Neural progenitor cell (in vitro differentiated cells): ENCODE measurements around the gene SLC22A23. TPM values are rescaled to one million over a fixed set of nuclear protein-coding genes. Genes with fewer than 3 reads are reported as not detected.

Experiments used
- DNase-seq: peaks from one replicate; pipeline ENCODE4 v3.0.0-alpha.2; 2016; ENCODE audit warnings: low spot score
- H2AFZ ChIP-seq: fragments of 200-600 bp; sonication (generic); replicated peaks from 2 replicates; pipeline ENCODE4 v1.6.1; 2016; ENCODE audit warnings: antibody characterized with exemption
- H3F3A ChIP-seq: fragments of 200-600 bp; sonication (generic); 2 replicates; pipeline ENCODE4 v1.6.1; 2016; ENCODE audit warnings: antibody characterized with exemption, low read depth
- H3K27ac ChIP-seq: fragments of 200-600 bp; sonication (generic); 2 replicates; pipeline ENCODE4 v1.5.1; 2016; ENCODE audit warnings: mild to moderate bottlenecking
- H3K27me3 ChIP-seq: fragments of 200-600 bp; sonication (generic); 2 replicates; pipeline ENCODE4 v1.6.1; 2016; ENCODE audit warnings: mild to moderate bottlenecking, moderate library complexity
- H3K36me3 ChIP-seq: fragments of 200-600 bp; sonication (generic); 2 replicates; pipeline ENCODE4 v1.5.1; 2016
- H3K4me1 ChIP-seq: fragments of 200-600 bp; sonication (generic); 2 replicates; pipeline ENCODE4 v1.6.1; 2016; ENCODE audit warnings: mixed run types
- H3K4me2 ChIP-seq: fragments of 200-600 bp; sonication (generic); 2 replicates; pipeline ENCODE4 v1.6.1; 2016
- H3K4me3 ChIP-seq: fragments of 200-600 bp; sonication (generic); 2 replicates; pipeline ENCODE4 v1.5.1; 2016
- H3K79me2 ChIP-seq: fragments of 200-600 bp; sonication (generic); 2 replicates; pipeline ENCODE4 v1.6.1; 2016; ENCODE audit warnings: low read depth
- H3K9ac ChIP-seq: fragments of 200-600 bp; sonication (generic); 2 replicates; pipeline ENCODE4 v1.6.1; 2016
- H3K9me3 ChIP-seq: fragments of 200-600 bp; sonication (generic); 2 replicates; pipeline ENCODE4 v1.5.1; 2016; ENCODE audit warnings: low read depth
- H4K20me1 ChIP-seq: fragments of 200-600 bp; sonication (generic); 2 replicates; pipeline ENCODE4 v1.6.1; 2016; ENCODE audit warnings: low read depth
- H3K27ac Mint-ChIP-seq: 3 replicates; pipeline ENCODE4 v1.8.0; 2021; ENCODE audit warnings: mixed read lengths
- H3K27me3 Mint-ChIP-seq: 2 replicates; pipeline ENCODE4 v1.8.0; 2022; ENCODE audit warnings: low read depth, mild to moderate bottlenecking, inconsistent platforms, moderate library complexity, mixed read lengths; ENCODE audit not compliant: insufficient read depth
- H3K36me3 Mint-ChIP-seq: 3 replicates; pipeline ENCODE4 v1.8.0; 2021; ENCODE audit warnings: mixed read lengths
- H3K4me1 Mint-ChIP-seq: 3 replicates; pipeline ENCODE4 v1.8.0; 2021; ENCODE audit warnings: mixed read lengths
- H3K4me3 Mint-ChIP-seq: 3 replicates; pipeline ENCODE4 v1.8.0; 2021; ENCODE audit warnings: mild to moderate bottlenecking, moderate library complexity, mixed read lengths
- H3K9me3 Mint-ChIP-seq: 3 replicates; pipeline ENCODE4 v1.8.0; 2020; ENCODE audit warnings: mixed read lengths
- CTCF ChIP-seq: fragments of 200-600 bp; sonication (generic); IDR thresholded peaks from 2 replicates; pipeline ENCODE4 v1.5.1; 2017; ENCODE audit warnings: antibody characterized with exemption, mild to moderate bottlenecking
- EZH2 ChIP-seq: fragments of 200-600 bp; sonication (generic); IDR thresholded peaks from 2 replicates; pipeline ENCODE4 v1.6.1; 2017; ENCODE audit warnings: antibody characterized with exemption, mild to moderate bottlenecking, moderate library complexity
- EZH2phosphoT487 ChIP-seq: fragments of 200-600 bp; sonication (generic); IDR thresholded peaks from 2 replicates; pipeline ENCODE4 v1.6.1; 2017; ENCODE audit warnings: antibody characterized with exemption
- total RNA-seq: library from RNA; depleted of rRNA; stranded (reverse); fragments of >200 nt; gene quantifications from 2 replicates; pipeline ENCODE4 v1.2.3, GENCODE V29; 2015; ENCODE audit warnings: low replicate concordance

Gene SLC22A23
- total RNA-seq, 1 donor from 2014 or later: 0.99 TPM

GRCh38 chr6:3451498-3451897 is 5.4 kb downstream of the SLC22A23 start:
- H3K4me3 ChIP-seq: no peak overlapping the region
- no peak for DNase-seq
- H3K4me2 ChIP-seq: no peak overlapping the region
- H3K27me3 ChIP-seq: peaks cover 39% of the 10 kb centered on the region
- Mint-ChIP-seq H3K4me1 (peaks cover 18% of the 10 kb centered on the region), H3K27ac (no peak overlapping the region), H3K4me3 (no peak overlapping the region), H3K36me3 (peaks cover 31% of the 10 kb centered on the region), H3K9me3 (peaks cover 7% of the 10 kb centered on the region), H3K27me3 (peaks cover 4% of the 10 kb centered on the region)
- H3K27ac ChIP-seq: no peak overlapping the region
- peaks cover 20% of the 10 kb centered on the region for H4K20me1 ChIP-seq
- H3K4me1 ChIP-seq: peaks cover 16% of the 10 kb centered on the region
- H2AFZ ChIP-seq: no peak overlapping the region
- no peaks in the 10 kb centered on the region for H3K36me3 ChIP-seq
- no peaks in the 10 kb centered on the region for H3K9me3 ChIP-seq
- no peaks in the 10 kb centered on the region for H3F3A ChIP-seq
- no peak for TF ChIP-seq CTCF
- TF ChIP-seq EZH2phosphoT487: no peak
- no peak for TF ChIP-seq EZH2
- no peaks in the 10 kb centered on the region for H3K79me2 ChIP-seq
- H3K9ac ChIP-seq: no peak overlapping the region

GRCh38 chr6:3450888-3451287 is 6.0 kb downstream of the SLC22A23 start:
- peaks cover 15% of the 10 kb centered on the region for H3K4me1 ChIP-seq
- no peak overlapping the region for H3K4me2 ChIP-seq
- no peak for DNase-seq
- TF ChIP-seq CTCF: no peak
- TF ChIP-seq EZH2: no peak
- no peak for TF ChIP-seq EZH2phosphoT487
- no peak overlapping the region for H2AFZ ChIP-seq
- peaks cover 4% of the 10 kb centered on the region for H3K27me3 Mint-ChIP-seq
- peaks cover 35% of the 10 kb centered on the region for H3K27me3 ChIP-seq
- H3K36me3 ChIP-seq: no peaks in the 10 kb centered on the region
- H3K4me3 ChIP-seq: no peak overlapping the region
- no peaks in the 10 kb centered on the region for H3K9me3 ChIP-seq
- no peaks in the 10 kb centered on the region for H3F3A ChIP-seq
- peaks cover 31% of the 10 kb centered on the region for H3K36me3 Mint-ChIP-seq
- H3K9me3 Mint-ChIP-seq: peaks cover 7% of the 10 kb centered on the region
- peaks cover 20% of the 10 kb centered on the region for H4K20me1 ChIP-seq
- no peak overlapping the region for H3K9ac ChIP-seq
- H3K4me1 Mint-ChIP-seq: peaks cover 19% of the 10 kb centered on the region
- H3K79me2 ChIP-seq: no peaks in the 10 kb centered on the region
- H3K27ac Mint-ChIP-seq: no peak overlapping the region
- no peak overlapping the region for H3K4me3 Mint-ChIP-seq
- no peak overlapping the region for H3K27ac ChIP-seq

GRCh38 chr6:3449750-3450305 is 7.0 kb downstream of the SLC22A23 start:
- Histone ChIP-seq H3K27ac (no peak overlapping the region), H3K79me2 (no peaks in the 10 kb centered on the region), H3K4me2 (no peak overlapping the region), H3K4me3 (no peak overlapping the region), H2AFZ (no peak overlapping the region), H4K20me1 (peaks cover 9% of the 10 kb centered on the region), H3K9me3 (no peaks in the 10 kb centered on the region), H3F3A (no peaks in the 10 kb centered on the region), H3K36me3 (no peaks in the 10 kb centered on the region), H3K27me3 (peaks cover 24% of the 10 kb centered on the region), H3K4me1 (peaks cover 4% of the 10 kb centered on the region), H3K9ac (no peak overlapping the region)
- H3K27ac Mint-ChIP-seq: no peak overlapping the region
- peaks cover 25% of the 10 kb centered on the region for H3K4me1 Mint-ChIP-seq
- no peak overlapping the region for H3K4me3 Mint-ChIP-seq
- peaks cover 36% of the 10 kb centered on the region for H3K36me3 Mint-ChIP-seq
- H3K9me3 Mint-ChIP-seq: peaks cover 7% of the 10 kb centered on the region
- DNase-seq: no peak
- TF ChIP-seq EZH2phosphoT487: no peak
- TF ChIP-seq CTCF: no peak
- peaks cover 4% of the 10 kb centered on the region for H3K27me3 Mint-ChIP-seq
